ENCODE results near the gene RAB3A.

The RAB3A gene

GRCh38 chr19:18185538-18185937 lies 18.3 kb downstream of the RAB3A start:
- TF ChIP-seq POLR2A (IDR thresholded peaks at IDR 0.05; ENCODE audit: extremely low read depth, insufficient read length), result no peak
- no peak for TF ChIP-seq MYC (IDR thresholded peaks at IDR 0.05; ENCODE audit: low read depth, low read length)
- no peak for TF ChIP-seq CTCF (IDR thresholded peaks at IDR 0.05; ENCODE audit: low read depth, low read length)
- no peak for TF ChIP-seq MAX (IDR thresholded peaks at IDR 0.05; ENCODE audit: low read depth, low read length)
- no peak for DNase-seq (ENCODE audit: low read depth)
- no peak overlapping the region for H3K4me3 ChIP-seq (ENCODE audit: low read depth, low read length)

DNA sequence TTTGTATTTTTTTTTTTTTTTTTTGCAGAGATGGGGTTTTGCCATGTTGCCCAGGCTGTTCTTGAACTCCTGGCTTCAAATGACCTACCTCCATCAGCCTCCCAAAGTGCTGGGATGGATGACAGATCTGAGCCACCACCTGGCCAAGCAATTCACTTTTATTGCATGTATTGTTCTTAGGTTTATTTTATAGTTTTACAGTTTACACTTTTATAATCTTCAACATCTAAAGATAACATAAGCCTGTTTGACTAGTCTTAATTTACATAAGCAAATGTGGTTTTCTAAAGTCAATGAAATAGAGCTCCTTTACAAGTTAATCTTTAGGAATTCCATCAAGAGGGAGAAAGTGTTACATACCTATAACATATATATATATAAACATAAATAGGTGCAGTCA lies 20.3 kb downstream of the RAB3A start:
- no peak for DNase-seq (ENCODE audit: low read depth)
- TF ChIP-seq POLR2A (IDR thresholded peaks at IDR 0.05; ENCODE audit: extremely low read depth, insufficient read length) (no peak), CTCF (IDR thresholded peaks at IDR 0.05; ENCODE audit: low read depth, low read length) (no peak), MAX (IDR thresholded peaks at IDR 0.05; ENCODE audit: low read depth, low read length) (no peak), MYC (IDR thresholded peaks at IDR 0.05; ENCODE audit: low read depth, low read length) (no peak)
- H3K4me3 ChIP-seq (ENCODE audit: low read depth, low read length), result no peak overlapping the region

DNA sequence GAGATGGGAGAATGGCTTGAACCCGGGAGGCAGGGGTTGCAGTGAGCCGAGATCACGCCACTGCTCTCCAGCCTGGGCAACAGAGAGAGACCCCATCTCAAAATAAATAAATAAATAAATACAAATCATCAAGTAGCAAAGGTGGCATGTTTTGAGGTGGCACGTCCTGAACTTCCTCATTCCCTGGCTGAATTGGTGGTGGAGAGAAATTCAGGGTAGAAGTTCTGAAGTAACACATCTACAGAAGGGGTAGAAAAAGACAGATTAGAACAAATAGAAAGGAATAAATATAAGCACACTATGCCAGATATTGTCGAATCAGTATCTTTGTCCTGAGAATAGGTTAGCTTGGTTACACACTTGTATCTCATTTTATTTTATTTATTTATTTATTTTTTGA lies 23.9 kb downstream of the RAB3A start:
- no peak overlapping the region for H3K4me3 ChIP-seq (ENCODE audit: low read depth, low read length)
- TF ChIP-seq POLR2A (IDR thresholded peaks at IDR 0.05; ENCODE audit: extremely low read depth, insufficient read length), result no peak
- TF ChIP-seq MYC (IDR thresholded peaks at IDR 0.05; ENCODE audit: low read depth, low read length), result no peak
- TF ChIP-seq MAX (IDR thresholded peaks at IDR 0.05; ENCODE audit: low read depth, low read length), result no peak
- TF ChIP-seq CTCF (IDR thresholded peaks at IDR 0.05; ENCODE audit: low read depth, low read length), result no peak
- no peak for DNase-seq (ENCODE audit: low read depth)

- H3K4me3 ChIP-seq (ENCODE audit: low read depth, low read length), result no peak overlapping the region
- no peak for TF ChIP-seq MYC (IDR thresholded peaks at IDR 0.05; ENCODE audit: low read depth, low read length)
- no peak for TF ChIP-seq CTCF (IDR thresholded peaks at IDR 0.05; ENCODE audit: low read depth, low read length)
- no peak for TF ChIP-seq POLR2A (IDR thresholded peaks at IDR 0.05; ENCODE audit: extremely low read depth, insufficient read length)
- TF ChIP-seq MAX (IDR thresholded peaks at IDR 0.05; ENCODE audit: low read depth, low read length), result no peak
- no peak for DNase-seq (ENCODE audit: low read depth)
Measured at GRCh38 chr19:18176367-18177310, 27.2 kb downstream of the RAB3A start.

DNA sequence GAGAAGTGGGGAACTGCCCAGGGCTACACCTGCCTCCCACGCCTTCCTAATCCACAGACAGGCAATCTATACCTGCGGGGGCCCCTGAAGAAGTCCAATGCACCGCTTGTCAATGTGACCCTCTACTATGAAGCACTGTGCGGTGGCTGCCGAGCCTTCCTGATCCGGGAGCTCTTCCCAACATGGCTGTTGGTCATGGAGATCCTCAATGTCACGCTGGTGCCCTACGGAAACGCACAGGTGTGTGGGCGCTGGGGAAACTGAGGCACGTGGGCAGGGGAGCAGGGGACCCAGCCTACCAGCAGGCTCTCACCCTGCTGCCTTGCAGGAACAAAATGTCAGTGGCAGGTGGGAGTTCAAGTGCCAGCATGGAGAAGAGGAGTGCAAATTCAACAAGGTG lies 28.9 kb downstream of the RAB3A start:
- no peak for DNase-seq (ENCODE audit: low read depth)
- TF ChIP-seq POLR2A (IDR thresholded peaks at IDR 0.05; ENCODE audit: extremely low read depth, insufficient read length) (no peak), MYC (IDR thresholded peaks at IDR 0.05; ENCODE audit: low read depth, low read length) (no peak), CTCF (IDR thresholded peaks at IDR 0.05; ENCODE audit: low read depth, low read length) (no peak), MAX (IDR thresholded peaks at IDR 0.05; ENCODE audit: low read depth, low read length) (no peak)
- H3K4me3 ChIP-seq (ENCODE audit: low read depth, low read length), result no peak overlapping the region

Measured in NB4 (cell line).